Neuron (in vitro differentiated cells): ENCODE results near the gene CHADL.
"Not testable (repeated sequence)": the region's sequence is repeated elsewhere in the genome, so short reads cannot be mapped to it uniquely, and the experiment has no call there.

Source experiments
- H2AFZ ChIP-seq: one replicate; pipeline ENCODE4 v1.6.1; 2013; ENCODE audit warnings: low read depth, mild to moderate bottlenecking, inconsistent platforms, low read length, moderate library complexity
- H3K27me3 ChIP-seq: one replicate; pipeline ENCODE4 v1.6.1; 2013; ENCODE audit warnings: low read length; ENCODE audit not compliant: insufficient read depth
- H3K36me3 ChIP-seq: one replicate; pipeline ENCODE4 v1.6.1; 2013; ENCODE audit warnings: low read length; ENCODE audit not compliant: insufficient read depth
- H3K4me1 ChIP-seq: one replicate; pipeline ENCODE4 v1.6.1; 2013; ENCODE audit warnings: low read length; ENCODE audit not compliant: insufficient read depth
- H3K4me3 ChIP-seq: 2 replicates; pipeline ENCODE4 v1.5.1; 2013; ENCODE audit warnings: mild to moderate bottlenecking, low read length, moderate library complexity
- H3K9me3 ChIP-seq: one replicate; pipeline ENCODE4 v1.6.1; 2013; ENCODE audit warnings: low read length

CHADL gene

GRCh38 chr22:41267958-41268357, 27.2 kb upstream of the CHADL start:
- Histone ChIP-seq H3K36me3 (peaks cover 74% of the 10 kb centered on the region), H3K4me1 (no peaks in the 10 kb centered on the region)

GRCh38 chr22:41264408-41264941, 23.7 kb upstream of the CHADL start:
- no peak overlapping the region for H3K4me3 ChIP-seq
- H3K36me3 ChIP-seq = peaks cover 80% of the 10 kb centered on the region
- no peaks in the 10 kb centered on the region for H3K9me3 ChIP-seq
- no peak overlapping the region for H2AFZ ChIP-seq
- no peaks in the 10 kb centered on the region for H3K27me3 ChIP-seq
- H3K4me1 ChIP-seq = no peaks in the 10 kb centered on the region

More at GRCh38 chr22:41267958-41268357, 27.2 kb upstream of the CHADL start:
- Histone ChIP-seq H2AFZ (no peak overlapping the region), H3K4me3 (no peak overlapping the region), H3K9me3 (no peaks in the 10 kb centered on the region), H3K27me3 (no peaks in the 10 kb centered on the region)

GRCh38 chr22:41263704-41264103, 23.0 kb upstream of the CHADL start:
- no peaks in the 10 kb centered on the region for H3K4me1 ChIP-seq
- no peaks in the 10 kb centered on the region for H3K9me3 ChIP-seq
- H3K27me3 ChIP-seq = no peaks in the 10 kb centered on the region
- H2AFZ ChIP-seq = no peak overlapping the region
- peaks cover 78% of the 10 kb centered on the region for H3K36me3 ChIP-seq
- no peak overlapping the region for H3K4me3 ChIP-seq

GRCh38 chr22:41262250-41262765, 21.6 kb upstream of the CHADL start:
- Histone ChIP-seq H2AFZ (no peak overlapping the region), H3K4me1 (no peaks in the 10 kb centered on the region), H3K4me3 (no peak overlapping the region), H3K27me3 (no peaks in the 10 kb centered on the region), H3K36me3 (peaks cover 77% of the 10 kb centered on the region), H3K9me3 (no peaks in the 10 kb centered on the region)

- Histone ChIP-seq H3K4me3 (no peak overlapping the region), H3K36me3 (peaks cover 79% of the 10 kb centered on the region), H3K9me3 (no peaks in the 10 kb centered on the region), H3K27me3 (no peaks in the 10 kb centered on the region), H2AFZ (no peak overlapping the region), H3K4me1 (no peaks in the 10 kb centered on the region)
These were observed 21.0 kb upstream of the CHADL start for GRCh38 chr22:41261541-41262249.

GRCh38 chr22:41260871-41261270, 20.1 kb upstream of the CHADL start:
- Histone ChIP-seq H3K4me3 (no peak overlapping the region), H3K27me3 (no peaks in the 10 kb centered on the region), H2AFZ (no peak overlapping the region), H3K4me1 (no peaks in the 10 kb centered on the region), H3K9me3 (no peaks in the 10 kb centered on the region), H3K36me3 (peaks cover 81% of the 10 kb centered on the region)

GRCh38 chr22:41259756-41260155, 19.0 kb upstream of the CHADL start:
- not testable (repeated sequence) for H3K9me3 ChIP-seq, H3K4me3 ChIP-seq, H2AFZ ChIP-seq, H3K27me3 ChIP-seq, H3K4me1 ChIP-seq
- peaks cover 82% of the 10 kb centered on the region for H3K36me3 ChIP-seq

- Histone ChIP-seq H3K36me3 (peaks cover 77% of the 10 kb centered on the region), H3K4me1 (no peaks in the 10 kb centered on the region), H2AFZ (no peak overlapping the region), H3K9me3 (no peaks in the 10 kb centered on the region), H3K4me3 (no peak overlapping the region), H3K27me3 (no peaks in the 10 kb centered on the region)
These were observed 17.0 kb upstream of the CHADL start for GRCh38 chr22:41257696-41258095.

- Histone ChIP-seq H3K27me3 (no peaks in the 10 kb centered on the region), H3K36me3 (peaks cover 73% of the 10 kb centered on the region), H3K4me3 (no peak overlapping the region), H3K4me1 (no peaks in the 10 kb centered on the region), H3K9me3 (no peaks in the 10 kb centered on the region), H2AFZ (no peak overlapping the region)
These were observed 15.8 kb upstream of the CHADL start for GRCh38 chr22:41256254-41257253.

- H2AFZ ChIP-seq = no peak overlapping the region
- H3K36me3 ChIP-seq = peaks cover 83% of the 10 kb centered on the region
These were observed 13.5 kb upstream of the CHADL start for GRCh38 chr22:41254230-41254629.

GRCh38 chr22:41252365-41252764, 11.6 kb upstream of the CHADL start:
- Histone ChIP-seq H3K27me3 (no peaks in the 10 kb centered on the region), H3K4me3 (no peak overlapping the region), H3K4me1 (no peaks in the 10 kb centered on the region), H3K36me3 (peaks cover 86% of the 10 kb centered on the region), H3K9me3 (no peaks in the 10 kb centered on the region), H2AFZ (no peak overlapping the region)

More at GRCh38 chr22:41254230-41254629, 13.5 kb upstream of the CHADL start:
- H3K9me3 ChIP-seq = no peaks in the 10 kb centered on the region
- no peaks in the 10 kb centered on the region for H3K4me1 ChIP-seq
- no peak overlapping the region for H3K4me3 ChIP-seq
- H3K27me3 ChIP-seq = no peaks in the 10 kb centered on the region

GRCh38 chr22:41250127-41250526, 9.4 kb upstream of the CHADL start:
- peaks cover 77% of the 10 kb centered on the region for H3K36me3 ChIP-seq
- H3K4me1 ChIP-seq = no peaks in the 10 kb centered on the region
- H3K4me3 ChIP-seq = no peak overlapping the region
- no peak overlapping the region for H2AFZ ChIP-seq
- H3K9me3 ChIP-seq = no peaks in the 10 kb centered on the region
- no peaks in the 10 kb centered on the region for H3K27me3 ChIP-seq

GRCh38 chr22:41249442-41249841, 8.7 kb upstream of the CHADL start:
- H3K4me3 ChIP-seq = no peak overlapping the region
- H3K36me3 ChIP-seq = peaks cover 77% of the 10 kb centered on the region
- no peaks in the 10 kb centered on the region for H3K27me3 ChIP-seq

More at GRCh38 chr22:41249442-41249841, 8.7 kb upstream of the CHADL start:
- Histone ChIP-seq H3K4me1 (no peaks in the 10 kb centered on the region), H3K9me3 (no peaks in the 10 kb centered on the region), H2AFZ (no peak overlapping the region)
